ENCODE measurements around the gene DHRSX. TPM values are rescaled to one million over a fixed set of nuclear protein-coding genes. Genes with fewer than 3 reads are reported as not detected.

The DHRSX gene
- total and polyA plus RNA-seq, 7 donors: 5.6 to 19.3 (median 9.6) TPM

- Histone ChIP-seq H3K4me1 (no peaks in the 10 kb centered on the region), H3K4me3 (no peak overlapping the region), H3K27me3 (ENCODE audit: insufficient read depth in 3 of 3, low read length in 2 of 3) (no peaks in the 10 kb centered on the region), H3K9me3 (no peaks in the 10 kb centered on the region), H3K27ac (no peak overlapping the region), H3K36me3 (ENCODE audit: insufficient read depth in 1 of 2, low read depth in 1 of 2) (peaks cover 0 to 3% of the 10 kb centered on the region in 2 donors)
- ATAC-seq (no peak), DNase-seq (no peak)
- 87 to 89% (median 87%) methylated on average over 12 of the region's 12 CpGs for WGBS, 3 donors
- no peak for TF ChIP-seq CTCF (IDR thresholded peaks at IDR 0.05)
- intact Hi-C loops (cut with DNase I): no loop called here
Measured at GRCh38 chrX:2410279-2411020, 90.3 kb downstream of the DHRSX start.

DNA sequence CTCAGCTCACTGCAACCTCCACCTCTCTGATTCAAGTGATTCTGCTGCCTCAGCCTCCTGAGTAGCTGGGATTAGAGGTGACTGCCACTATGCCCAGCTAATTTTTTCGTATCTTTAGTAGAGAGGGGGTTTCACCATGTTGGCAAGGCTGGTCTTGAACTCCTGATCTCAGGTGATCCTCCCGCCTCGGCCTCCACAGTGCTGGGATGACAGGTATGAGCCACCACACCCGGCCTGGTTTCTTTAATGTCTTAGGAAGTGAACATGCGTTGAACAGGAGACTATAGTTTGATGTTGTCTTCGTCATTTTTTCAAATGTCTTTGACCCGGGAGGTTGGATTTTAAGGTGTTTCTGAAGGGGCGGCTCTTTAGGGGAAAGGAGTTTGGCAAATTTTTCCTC, 91.0 kb downstream of the DHRSX start:
- Histone ChIP-seq H3K27me3 (ENCODE audit: insufficient read depth in 3 of 3, low read length in 2 of 3) (no peaks in the 10 kb centered on the region), H3K27ac (no peak overlapping the region), H3K4me3 (no peak overlapping the region), H3K4me1 (no peaks in the 10 kb centered on the region), H3K9me3 (no peaks in the 10 kb centered on the region), H3K36me3 (ENCODE audit: insufficient read depth in 1 of 2, low read depth in 1 of 2) (peaks cover 0 to 3% of the 10 kb centered on the region in 2 donors)
- intact Hi-C loops (cut with DNase I): loop anchor here in 1 of 2 donors (10.0 kb wide), 1 partner anchor 85 kb away; no protein-coding TSS in a partner anchor
- no peak for ATAC-seq
- WGBS, 3 donors: 94 to 97% (median 95%) methylated on average over 8 of the region's 8 CpGs
- TF ChIP-seq CTCF (IDR thresholded peaks at IDR 0.05): no peak
- no peak for DNase-seq

DNA sequence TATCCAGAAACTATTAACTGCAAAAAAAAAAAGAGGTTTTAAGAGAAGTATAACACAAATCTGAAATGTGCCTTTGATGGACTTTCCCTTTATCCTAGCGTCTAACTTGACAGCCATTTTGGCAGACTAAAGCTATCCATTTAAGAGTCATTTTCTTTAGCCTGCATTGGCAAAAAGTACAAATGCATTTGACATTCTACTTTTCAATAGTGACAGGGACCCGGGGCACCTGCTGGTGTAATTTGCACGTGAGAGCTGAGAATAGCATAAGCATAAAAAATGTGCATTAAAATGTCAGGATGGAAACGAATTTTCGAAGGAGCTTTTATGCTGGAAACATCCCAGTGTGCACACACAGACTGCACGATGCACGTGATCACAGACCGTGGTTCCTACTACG, 91.9 kb downstream of the DHRSX start:
- H3K27me3 ChIP-seq (ENCODE audit: insufficient read depth in 3 of 3, low read length in 2 of 3): no peaks in the 10 kb centered on the region
- H3K4me3 ChIP-seq: no peak overlapping the region
- H3K36me3 ChIP-seq (ENCODE audit: insufficient read depth in 1 of 2, low read depth in 1 of 2): peaks cover 0 to 3% of the 10 kb centered on the region in 2 donors
- WGBS, 3 donors: 79 to 91% (median 84%) methylated on average over 9 of the region's 9 CpGs
- intact Hi-C loops (cut with DNase I): loop anchor here in 1 of 2 donors (10.0 kb wide), 1 partner anchor 86 kb away; no protein-coding TSS in a partner anchor
- no peak overlapping the region for H3K27ac ChIP-seq
- no peaks in the 10 kb centered on the region for H3K9me3 ChIP-seq
- H3K4me1 ChIP-seq: peaks cover 7% of the 10 kb centered on the region
- TF ChIP-seq CTCF (IDR thresholded peaks at IDR 0.05): no peak
- no peak for ATAC-seq
- DNase-seq: no peak

GRCh38 chrX:2406891-2407518, 93.8 kb downstream of the DHRSX start:
- H3K36me3 ChIP-seq (ENCODE audit: insufficient read depth in 1 of 2, low read depth in 1 of 2): peaks cover 0 to 3% of the 10 kb centered on the region in 2 donors
- TF ChIP-seq CTCF (IDR thresholded peaks at IDR 0.05): no peak
- H3K4me1 ChIP-seq: peaks cover 7% of the 10 kb centered on the region
- ATAC-seq (no peak), DNase-seq (no peak)
- no peaks in the 10 kb centered on the region for H3K27me3 ChIP-seq (ENCODE audit: insufficient read depth in 3 of 3, low read length in 2 of 3)
- intact Hi-C loops (cut with DNase I): loop anchor here in 1 of 2 donors (10.0 kb wide), 1 partner anchor 88 kb away; no protein-coding TSS in a partner anchor
- H3K4me3 ChIP-seq: no peak overlapping the region
- H3K27ac ChIP-seq: no peak overlapping the region
- no peaks in the 10 kb centered on the region for H3K9me3 ChIP-seq
- 91 to 97% (median 97%) methylated on average over 14 of the region's 14 CpGs for WGBS, 3 donors

All from psoas muscle (tissue), 8 donors.